T-helper 2 cell treated with Interferon-gamma antibody and Interleukin-4, amounts not matched to agents 100 ng/mL and 5 ng/mL, for 36 hours (primary cell): ENCODE results near the gene DEAF1. TPM values are rescaled to one million over a fixed set of nuclear protein-coding genes. Genes with fewer than 3 reads are reported as not detected.
"Not testable (repeated sequence)": the region's sequence is repeated elsewhere in the genome, so short reads cannot be mapped to it uniquely, and the experiment has no call there.

Experiments
- intact Hi-C: fragments of 100-400 bp; cut with micrococcal nuclease; formaldehyde crosslinking; loops from one replicate; pipeline ENCODE4 v1.15.1; 2023
- total RNA-seq: library from RNA; stranded (reverse); gene quantifications from 2 replicates; pipeline ENCODE4 v1.2.3, GENCODE V29; 2022

The DEAF1 gene, protein sequence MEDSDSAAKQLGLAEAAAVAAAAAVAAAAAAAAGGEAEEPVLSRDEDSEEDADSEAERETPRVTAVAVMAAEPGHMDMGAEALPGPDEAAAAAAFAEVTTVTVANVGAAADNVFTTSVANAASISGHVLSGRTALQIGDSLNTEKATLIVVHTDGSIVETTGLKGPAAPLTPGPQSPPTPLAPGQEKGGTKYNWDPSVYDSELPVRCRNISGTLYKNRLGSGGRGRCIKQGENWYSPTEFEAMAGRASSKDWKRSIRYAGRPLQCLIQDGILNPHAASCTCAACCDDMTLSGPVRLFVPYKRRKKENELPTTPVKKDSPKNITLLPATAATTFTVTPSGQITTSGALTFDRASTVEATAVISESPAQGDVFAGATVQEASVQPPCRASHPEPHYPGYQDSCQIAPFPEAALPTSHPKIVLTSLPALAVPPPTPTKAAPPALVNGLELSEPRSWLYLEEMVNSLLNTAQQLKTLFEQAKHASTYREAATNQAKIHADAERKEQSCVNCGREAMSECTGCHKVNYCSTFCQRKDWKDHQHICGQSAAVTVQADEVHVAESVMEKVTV
- 49.3 and 52.6 TPM in 2 replicates for total RNA-seq

DNA sequence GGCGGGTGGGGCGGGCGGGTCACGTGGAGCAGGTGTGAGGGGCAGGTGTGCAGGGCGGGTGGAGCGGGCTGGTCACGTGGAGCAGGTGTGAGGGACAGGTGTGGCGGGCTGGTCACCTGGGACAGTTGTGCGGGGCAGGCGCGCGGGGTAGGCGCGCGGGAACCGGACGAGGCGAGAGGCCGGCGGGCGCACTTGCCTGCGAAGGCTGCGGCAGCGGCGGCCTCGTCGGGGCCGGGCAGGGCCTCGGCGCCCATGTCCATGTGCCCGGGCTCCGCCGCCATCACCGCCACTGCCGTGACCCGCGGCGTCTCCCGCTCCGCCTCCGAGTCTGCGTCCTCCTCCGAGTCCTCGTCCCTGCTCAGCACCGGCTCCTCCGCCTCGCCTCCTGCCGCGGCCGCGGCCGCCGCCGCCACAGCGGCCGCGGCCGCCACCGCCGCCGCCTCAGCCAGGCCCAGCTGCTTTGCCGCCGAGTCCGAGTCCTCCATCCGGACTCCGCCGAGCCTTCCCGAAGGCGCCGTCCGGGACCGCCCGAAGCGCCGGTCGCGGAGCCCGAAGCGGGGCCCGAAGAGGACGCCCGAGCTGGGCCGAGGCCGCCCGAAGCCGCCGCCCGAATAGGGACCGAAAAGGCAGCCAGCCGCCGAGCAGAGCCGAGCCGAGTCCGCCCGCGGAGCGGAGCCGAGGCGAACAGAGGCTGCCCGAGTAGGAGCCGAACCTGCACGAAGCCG is at the start of gene DEAF1:
Gene DEAF1, minus strand, starts transcription at position 660 of the 725 bp plus-strand sequence. Its CDS starts 175 bp downstream, at position 485.
- intact Hi-C loops = loop anchor here (1.0 to 5.0 kb wide), 5 partner anchors 53 to 188 kb away; partner anchors contain the start of genes HRAS, LMNTD2, LRRC56 and RASSF7

DNA sequence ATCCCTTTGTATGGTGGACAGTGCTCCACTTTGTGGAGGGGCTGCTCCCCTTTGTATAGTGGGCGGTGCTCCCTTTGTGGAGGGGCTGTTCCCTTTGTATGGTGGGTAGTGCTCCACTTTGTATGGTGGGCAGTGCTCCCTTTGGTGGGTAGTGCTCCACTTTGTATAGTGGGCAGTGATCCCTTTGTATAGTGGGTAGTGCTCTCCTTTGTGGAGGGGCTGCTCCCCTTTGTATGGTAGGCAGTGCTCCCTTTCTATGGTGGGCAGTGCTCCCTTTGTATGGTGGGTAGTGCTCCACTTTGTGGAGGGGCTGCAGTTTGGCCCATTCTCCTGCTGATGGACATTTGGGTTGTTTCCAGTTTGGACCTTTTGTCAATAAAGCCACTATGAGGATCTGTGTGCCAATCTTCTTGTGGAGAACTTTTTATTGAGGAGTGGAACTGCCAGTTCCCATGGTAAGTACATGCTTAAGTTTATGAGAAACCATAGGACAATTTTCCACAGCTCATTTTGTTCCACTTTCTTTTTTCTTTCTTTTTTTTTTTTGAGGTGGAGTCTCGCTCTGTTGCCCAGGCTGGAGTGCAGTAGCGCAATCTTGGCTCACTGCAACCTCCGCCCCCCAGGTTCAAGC is 47.7 kb upstream of the DEAF1 start:
- intact Hi-C loops = no loop called here

DNA sequence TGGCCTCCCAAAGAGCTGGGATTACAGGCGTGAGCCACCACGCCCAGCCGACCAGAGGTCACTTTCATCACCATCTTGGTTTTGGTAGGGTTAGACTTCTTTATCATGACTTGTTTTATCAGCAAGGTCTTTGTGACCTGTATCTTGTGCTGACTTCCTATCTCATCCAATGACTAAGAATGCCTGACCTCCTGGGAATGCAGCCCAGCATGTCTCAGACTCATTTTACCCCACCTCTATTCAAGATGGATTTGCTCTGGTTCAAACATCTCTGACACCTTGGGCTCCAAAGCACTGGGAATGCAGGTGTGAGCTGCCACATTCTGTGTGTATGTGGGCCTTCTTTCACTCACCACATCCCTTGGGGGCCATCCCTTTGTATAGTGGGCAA is 47.1 kb upstream of the DEAF1 start:
- intact Hi-C loops = no loop called here

DNA sequence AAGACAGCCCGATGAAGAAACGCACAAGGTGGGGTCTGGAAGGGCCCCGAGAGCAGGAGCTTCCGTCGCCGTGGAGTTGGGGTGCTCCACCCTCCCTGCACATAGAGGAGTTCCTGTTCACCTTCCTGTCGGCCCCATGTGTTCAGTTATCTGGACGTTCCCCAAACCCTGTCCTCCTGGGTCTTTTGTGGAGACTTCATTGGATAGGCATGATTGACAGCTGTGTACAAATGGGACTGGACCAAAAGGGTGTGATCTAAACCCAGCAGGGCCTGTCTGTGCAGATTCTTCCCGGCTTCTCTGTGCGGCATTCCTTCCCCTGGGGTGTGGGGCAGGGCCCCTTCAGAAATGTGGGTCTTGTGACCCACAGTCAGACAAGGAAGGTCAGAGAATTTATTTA is 42.9 kb upstream of the DEAF1 start:
- intact Hi-C loops = not testable (repeated sequence)

DNA sequence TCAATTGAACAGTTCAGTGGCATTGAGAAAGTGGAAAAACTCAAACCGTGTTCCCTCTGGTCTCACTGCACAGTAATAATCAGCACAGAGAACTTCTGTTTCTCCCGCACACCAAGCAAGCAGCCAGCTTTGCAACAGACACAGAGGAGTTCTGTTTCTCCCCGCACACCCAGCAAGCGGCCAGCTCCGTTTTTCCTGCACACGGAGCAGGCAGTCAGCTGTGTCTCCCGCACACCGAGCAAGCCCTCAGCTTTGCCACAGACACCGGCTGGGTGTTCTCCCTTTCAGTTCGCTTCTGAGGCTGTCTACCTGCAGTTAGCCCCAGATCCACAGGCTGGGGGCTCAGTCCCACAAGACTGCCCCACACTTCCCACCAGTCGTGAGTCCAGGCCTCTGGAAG is 42.3 kb upstream of the DEAF1 start:
- intact Hi-C loops = no loop called here

DNA sequence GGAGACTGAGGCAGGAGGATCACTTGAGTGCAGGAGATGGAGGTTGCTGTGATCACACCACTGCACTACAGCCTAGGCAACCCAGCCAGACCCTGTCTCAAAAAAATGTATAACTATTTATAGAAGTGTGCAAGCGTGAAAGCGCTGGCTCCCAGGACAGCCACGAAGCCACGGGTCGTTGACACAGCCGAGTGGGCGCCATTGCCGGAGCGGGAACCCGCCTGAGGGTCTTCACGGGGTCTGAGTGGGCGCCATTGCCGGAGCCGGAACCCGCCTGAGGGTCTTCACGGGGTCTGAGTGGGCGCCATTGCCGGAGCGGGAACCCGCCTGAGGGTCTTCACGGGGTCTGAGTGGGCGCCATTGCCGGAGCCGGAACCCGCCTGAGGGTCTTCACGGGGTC is 39.5 kb upstream of the DEAF1 start:
- intact Hi-C loops = not testable (repeated sequence)

DNA sequence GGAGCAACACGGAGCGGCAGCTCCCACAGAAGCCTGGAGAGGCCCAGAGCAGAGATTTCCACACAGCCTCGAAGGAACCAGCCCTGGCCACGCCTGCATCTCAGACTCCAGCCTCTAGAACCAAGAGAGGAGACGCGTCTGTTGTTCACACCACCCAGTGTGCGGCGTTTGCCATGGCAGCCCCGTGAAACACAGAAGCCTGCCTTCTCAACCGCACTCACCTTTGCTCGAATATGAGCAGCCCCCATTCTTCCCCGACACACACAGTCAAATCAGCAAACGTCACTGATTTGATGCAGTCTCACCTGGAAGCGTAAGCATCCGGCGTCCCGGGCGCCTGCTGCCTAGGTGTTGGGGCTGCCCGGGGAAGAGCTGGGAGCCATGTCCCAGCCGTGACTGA is 38.0 kb upstream of the DEAF1 start:
- intact Hi-C loops = no loop called here

DNA sequence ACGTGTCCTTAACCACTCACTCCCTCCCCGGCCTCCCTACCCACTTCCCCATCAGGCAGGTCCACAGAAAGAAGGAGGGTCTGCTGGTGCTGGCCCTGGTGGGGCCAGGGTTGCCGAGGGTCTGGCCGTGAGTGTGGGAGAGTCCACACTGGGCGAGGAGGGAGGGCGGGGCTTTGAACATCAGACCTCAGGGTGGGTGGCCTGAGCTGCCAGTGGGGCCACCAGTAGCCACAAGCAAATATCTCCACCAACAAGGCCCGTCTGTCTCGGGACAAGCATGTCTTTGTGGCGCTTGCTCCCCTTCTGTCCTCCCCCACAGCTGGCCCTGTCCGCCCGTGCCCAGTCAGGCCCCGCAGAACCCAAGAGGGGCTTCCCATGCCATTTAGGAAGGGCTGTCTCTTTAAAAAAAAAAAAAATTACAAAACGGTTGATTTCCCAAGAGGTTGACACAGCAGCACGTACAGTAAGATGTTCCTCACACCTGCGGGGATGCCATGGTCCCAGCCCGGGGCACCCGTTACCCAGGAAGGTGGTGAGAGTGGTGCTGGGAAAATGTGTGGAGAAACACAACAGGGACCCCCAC is 34.6 kb upstream of the DEAF1 start:
- intact Hi-C loops = loop anchor here (5.0 to 10.0 kb wide), 2 partner anchors 38 to 115 kb away; partner anchors contain the start of gene IRF7

DNA sequence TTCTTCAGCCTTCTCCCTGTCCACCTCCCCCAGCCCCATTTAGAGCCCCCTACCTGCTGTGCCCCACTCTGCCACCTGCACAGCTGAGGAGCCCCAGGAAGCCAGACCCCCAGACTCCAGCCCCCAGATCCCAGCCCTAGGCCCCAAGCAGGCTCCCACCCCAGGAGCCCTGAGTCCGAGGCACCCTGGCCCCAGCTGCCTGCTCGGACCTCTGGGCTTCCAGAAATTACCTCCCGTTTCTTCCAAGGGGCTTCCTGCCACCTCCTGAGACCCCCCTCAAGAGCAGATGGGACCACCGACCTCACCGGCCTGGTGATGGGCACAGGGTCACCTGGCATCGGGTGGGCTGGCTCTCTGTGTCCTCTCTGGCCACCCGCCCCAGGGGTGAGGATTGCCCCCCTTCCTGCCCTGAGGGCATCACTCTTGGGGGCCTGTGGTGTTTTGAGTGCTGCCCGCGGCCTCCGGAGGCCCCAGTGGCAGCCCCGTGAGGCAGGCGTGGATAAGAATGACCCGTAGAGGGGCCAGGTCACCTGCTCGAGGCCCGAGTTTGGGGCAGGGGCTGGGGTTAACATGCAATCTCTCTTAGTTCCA is 34.0 kb upstream of the DEAF1 start:
- intact Hi-C loops = loop anchor here (5.0 to 10.0 kb wide), 2 partner anchors 38 to 114 kb away; partner anchors contain the start of gene IRF7

DNA sequence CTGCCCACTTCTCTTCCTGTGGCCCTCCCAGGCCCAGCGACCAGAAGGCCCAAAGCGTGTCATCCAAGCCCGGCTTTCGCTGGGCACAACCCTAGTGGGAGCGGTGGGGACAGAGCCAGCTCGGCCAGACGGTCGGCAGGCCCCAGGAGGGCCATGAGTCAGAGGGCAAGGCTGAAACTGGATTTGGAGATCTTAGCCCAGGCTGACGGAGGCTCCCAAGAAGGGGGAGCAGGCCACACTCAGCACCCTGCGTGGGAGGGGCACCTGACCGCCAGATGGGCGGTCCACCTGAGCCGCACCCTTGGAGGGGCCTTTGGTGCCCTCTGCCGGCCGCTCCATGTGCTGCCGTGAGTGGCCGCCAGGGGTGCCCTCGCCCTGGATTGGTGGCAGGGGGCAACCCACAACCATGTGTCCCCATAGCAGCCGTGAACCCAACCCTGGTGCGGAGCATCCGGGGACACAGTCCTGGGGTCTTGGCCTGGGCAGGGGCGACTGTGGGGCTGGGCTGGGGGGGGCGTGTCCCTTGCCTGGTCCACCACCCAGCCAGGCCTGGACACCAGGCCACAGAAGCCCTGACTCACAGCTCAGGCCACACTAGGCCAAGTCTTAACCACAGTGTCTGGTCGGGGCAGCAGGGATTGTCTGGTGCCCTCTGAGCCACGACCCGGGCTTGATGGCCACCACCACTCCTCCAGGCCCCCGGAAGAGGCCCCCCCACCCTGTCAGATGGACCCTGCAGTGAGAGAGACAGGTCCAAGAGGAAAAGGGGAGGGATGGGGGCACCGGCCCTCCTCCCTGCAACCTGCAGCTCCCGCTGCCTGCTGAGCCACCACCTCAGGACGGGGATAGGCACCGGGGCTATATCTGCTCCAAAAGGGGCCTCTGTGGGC is 33.1 kb upstream of the DEAF1 start:
- intact Hi-C loops = loop anchor here (2.0 to 10.0 kb wide), 3 partner anchors 39 to 167 kb away; partner anchors contain the start of genes IRF7, LMNTD2 and RASSF7

DNA sequence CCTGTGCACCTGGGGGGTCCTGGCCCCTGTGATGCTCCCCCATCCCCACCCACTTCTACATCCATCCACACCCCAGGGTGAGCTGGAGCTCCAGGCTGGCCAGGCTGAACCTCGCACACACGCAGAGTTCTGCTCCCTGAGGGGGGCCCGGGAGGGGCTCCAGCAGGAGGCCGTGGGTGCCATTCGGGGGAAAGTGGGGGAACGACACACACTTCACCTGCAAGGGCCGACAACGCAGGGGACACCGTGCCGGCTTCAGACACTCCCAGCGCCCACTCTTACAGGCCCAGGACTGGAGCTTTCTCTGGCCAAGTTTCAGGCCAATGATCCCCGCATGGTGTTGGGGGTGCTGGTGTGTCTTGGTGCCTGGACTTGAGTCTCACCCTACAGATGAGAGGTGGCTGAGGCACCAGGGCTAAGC is 32.3 kb upstream of the DEAF1 start:
- intact Hi-C loops = loop anchor here (2.0 to 10.0 kb wide), 3 partner anchors 40 to 166 kb away; partner anchors contain the start of genes IRF7, LMNTD2 and RASSF7

DNA sequence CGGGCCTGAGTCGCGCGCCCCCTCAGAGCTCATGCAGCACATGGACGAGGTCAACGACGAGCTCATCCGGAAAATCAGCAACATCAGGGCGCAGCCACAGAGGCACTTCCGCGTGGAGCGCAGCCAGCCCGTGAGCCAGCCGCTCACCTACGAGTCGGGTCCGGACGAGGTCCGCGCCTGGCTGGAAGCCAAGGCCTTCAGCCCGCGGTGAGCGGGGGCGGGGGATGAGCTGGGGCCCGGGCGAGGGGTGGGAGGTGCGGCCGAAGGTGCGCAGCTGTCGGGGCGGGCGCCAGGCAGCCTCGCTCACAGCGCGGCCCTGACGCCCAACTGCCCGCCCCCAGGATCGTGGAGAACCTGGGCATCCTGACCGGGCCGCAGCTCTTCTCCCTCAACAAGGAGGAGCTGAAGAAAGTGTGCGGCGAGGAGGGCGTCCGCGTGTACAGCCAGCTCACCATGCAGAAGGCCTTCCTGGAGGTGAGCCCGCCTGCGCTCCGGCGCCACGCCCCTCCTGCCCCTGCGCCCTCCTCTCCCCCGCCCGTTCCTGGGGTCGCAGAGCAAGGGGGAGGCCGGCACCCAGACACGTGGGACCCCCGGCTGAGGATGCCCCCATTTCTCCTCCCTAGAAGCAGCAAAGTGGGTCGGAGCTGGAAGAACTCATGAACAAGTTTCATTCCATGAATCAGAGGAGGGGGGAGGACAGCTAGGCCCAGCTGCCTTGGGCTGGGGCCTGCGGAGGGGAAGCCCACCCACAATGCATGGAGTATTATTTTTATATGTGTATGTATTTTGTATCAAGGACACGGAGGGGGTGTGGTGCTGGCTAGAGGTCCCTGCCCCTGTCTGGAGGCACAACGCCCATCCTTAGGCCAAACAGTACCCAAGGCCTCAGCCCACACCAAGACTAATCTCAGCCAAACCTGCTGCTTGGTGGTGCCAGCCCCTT is 31.5 kb upstream of the DEAF1 start:
- intact Hi-C loops = loop anchor here (2.0 to 10.0 kb wide), 3 partner anchors 41 to 166 kb away; partner anchors contain the start of genes IRF7, LMNTD2 and RASSF7

DNA sequence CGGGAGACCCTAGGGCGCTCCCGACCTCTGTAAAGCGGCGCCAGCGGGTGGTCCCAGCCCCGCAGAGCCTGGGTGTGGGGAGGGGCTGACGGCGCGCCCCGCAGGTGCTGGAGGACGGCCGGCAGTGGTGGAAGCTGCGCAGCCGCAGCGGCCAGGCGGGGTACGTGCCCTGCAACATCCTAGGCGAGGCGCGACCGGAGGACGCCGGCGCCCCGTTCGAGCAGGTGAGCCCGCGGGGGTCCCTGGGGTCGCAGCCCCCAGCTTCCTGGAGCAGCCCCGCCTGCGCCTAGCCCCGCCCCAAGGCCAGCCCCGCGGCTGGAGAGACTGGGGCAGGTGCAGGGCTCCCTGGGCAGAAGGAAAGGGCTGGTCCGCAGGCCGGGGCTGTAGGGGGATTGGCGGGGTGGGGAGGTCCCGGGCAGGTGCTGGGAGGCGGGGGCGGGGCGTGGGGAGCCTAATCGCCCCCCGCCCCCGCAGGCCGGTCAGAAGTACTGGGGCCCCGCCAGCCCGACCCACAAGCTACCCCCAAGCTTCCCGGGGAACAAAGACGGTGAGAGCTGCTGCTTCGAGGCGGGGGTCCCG is 30.7 kb upstream of the DEAF1 start:
- intact Hi-C loops = loop anchor here (2.0 to 10.0 kb wide), 3 partner anchors 42 to 165 kb away; partner anchors contain the start of genes IRF7, LMNTD2 and RASSF7

DNA sequence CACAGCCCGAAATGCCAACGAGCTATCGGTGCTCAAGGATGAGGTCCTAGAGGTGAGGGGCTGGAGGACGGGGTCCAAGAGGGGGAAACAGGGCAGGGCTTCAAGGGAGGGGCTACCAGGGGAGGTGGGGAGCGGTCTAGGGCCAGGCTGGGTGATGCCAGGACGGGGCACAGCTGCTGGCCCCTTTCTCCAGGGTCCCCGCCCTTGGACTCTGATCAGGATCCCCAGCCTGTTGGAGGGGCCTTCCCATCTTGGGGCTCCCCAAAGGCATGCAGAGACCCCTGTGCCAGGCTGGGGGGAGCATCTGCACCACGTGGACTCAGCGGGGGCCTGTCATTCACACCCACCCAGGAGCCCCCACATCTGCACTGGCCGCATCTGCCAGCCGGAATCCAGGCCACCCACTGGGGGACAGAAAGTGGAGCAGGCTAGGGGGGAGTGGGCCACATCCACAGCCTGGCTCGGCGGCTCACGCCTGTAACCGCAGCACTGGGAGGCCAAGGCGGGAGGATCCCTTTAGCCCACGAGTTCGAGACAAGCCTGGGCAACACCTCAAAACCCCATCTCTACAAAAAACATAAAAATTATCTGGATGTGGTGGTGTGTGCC is 29.9 kb upstream of the DEAF1 start:
- intact Hi-C loops = loop anchor here (5.0 to 10.0 kb wide), 2 partner anchors 42 to 110 kb away; partner anchors contain the start of gene IRF7

DNA sequence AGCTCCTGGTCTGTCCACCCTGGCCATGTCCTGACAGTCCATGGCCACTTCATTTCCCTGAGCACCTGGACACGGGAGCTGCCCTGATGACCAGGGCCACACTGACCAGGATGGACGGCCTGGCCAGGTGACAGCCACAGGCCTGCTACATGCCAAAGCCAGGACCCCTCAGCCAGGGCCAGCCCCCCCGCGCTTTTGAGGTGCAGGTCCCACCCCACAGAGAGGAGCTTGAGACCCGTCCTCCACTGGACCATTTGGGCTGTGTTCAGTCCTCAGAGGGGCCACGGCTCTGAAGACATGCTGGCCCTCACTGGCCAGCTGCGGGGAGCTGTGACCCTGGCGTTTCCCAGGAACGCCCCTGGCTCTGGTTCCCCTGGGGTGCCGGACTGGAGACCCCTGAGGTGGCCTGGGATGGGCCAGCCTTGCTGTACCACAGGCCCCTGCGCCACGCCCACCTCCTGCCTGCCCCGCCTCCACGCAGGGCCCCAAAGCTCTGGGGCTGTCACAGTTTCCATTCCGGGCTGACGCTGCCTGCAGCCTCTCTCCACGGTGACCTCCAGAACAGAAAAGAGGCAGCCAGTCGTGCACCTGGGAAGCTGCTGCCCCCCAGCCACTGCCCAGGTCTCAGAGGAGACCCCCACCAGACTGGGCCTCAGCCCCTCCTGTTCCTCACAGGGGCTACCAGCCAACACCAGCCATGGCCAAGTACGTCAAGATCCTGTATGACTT is 29.2 kb upstream of the DEAF1 start:
- intact Hi-C loops = loop anchor here (10.0 kb wide), 1 partner anchor 109 kb away; the partner anchor contains the start of gene IRF7

DNA sequence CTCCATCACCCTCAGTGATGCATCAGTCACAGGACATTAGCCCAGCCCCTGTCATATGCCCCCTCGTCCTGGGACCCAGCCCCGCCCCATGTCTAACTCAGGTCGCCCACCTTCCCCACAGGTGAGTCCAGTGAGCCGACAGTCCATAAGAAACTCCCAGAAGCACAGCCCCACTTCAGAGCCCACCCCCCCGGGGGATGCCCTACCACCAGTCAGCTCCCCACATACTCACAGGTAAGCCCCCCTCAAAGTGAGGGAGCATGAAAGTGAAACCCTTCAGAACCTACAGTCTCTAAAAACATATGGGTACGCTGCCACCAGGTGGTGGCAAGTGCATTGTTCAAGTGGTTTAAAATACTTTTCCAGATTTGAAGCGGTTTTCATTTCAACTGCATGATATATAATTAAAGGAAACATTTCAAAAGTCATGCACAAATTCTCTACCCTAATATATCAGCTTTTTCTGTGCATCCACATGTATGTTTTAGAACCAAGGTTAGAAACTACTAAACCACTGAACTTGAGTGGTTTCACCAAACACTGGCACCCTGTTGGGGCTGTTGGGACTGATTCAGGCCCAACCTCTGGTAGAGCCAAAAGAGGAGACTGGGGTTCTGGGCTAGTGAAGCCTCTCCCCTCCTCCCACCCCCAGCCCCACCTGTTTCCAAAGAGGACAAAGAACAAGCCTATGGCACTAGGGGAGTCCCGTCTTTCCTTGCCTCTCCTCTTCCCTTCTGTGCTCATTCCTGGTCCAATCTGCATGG is 28.3 kb upstream of the DEAF1 start:
- intact Hi-C loops = loop anchor here (1.0 to 10.0 kb wide), 4 partner anchors 27 to 168 kb away; partner anchors contain the start of gene IRF7
